Amniotic stem cell (primary cell): ENCODE data around the gene TSPAN15.
"Not testable (repeated sequence)": the region's sequence is repeated elsewhere in the genome, so short reads cannot be mapped to it uniquely, and the experiment has no call there.

ENCODE experiments used
- DNase-seq: peaks from one replicate; lab custom pipeline; 2025; lab: John Stamatoyannopoulos, UW

The TSPAN15 gene

GRCh38 chr10:69503001-69503895, 52.0 kb downstream of the TSPAN15 start:
- DNase-seq: no peak

DNA sequence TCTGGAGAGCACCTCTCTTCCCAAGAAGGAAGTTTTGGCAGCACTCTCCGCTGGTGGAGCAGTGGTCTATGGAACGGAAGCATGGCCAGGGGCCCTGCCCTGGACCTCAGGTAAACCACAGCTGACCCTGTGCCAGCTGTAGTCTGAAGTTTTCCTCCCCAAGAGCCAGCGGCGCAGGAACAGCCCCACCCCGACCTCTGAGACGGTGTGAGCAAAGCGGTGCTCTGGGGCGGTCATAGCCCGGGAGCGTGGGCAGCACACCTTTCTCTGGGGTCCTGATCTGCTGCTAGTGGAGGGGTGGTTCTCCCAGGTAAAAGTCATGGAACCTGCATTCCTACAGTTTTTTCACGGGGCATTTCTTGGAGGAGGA, 52.6 kb downstream of the TSPAN15 start:
- no peak for DNase-seq

DNA sequence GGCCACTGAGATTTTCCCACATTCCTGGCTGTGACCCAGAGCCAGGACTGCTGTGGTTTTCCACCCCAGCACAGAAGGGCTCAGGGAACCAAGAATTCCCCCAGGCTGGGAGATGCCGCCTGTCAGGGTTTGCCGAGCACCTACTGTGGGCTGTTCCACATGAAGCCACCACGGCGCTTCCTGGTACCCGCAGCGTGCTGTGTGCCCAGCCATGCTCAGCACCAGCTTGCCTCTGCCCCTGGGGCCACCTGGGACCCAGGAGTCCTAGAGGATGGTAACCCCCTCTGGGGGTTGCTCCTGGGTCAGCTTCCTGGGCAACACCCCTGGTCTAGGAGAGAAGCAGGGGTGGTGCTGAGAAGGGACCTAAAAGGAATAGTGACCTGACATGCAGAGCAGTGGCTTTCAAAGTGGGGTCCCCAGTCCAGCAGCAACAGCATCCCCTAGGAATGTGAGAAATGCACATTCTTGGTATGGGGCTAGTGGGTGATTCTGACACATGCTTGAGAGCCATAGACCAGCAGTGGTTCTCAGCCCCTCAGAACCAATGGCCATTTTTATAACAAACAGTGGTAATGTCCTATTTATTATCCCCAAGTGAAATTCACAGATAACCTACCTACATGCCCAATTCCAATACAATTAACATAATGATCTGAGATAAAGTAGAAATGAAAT, 53.4 kb downstream of the TSPAN15 start:
- DNase-seq: no peak

GRCh38 chr10:69505636-69506318, 54.5 kb downstream of the TSPAN15 start:
- no peak for DNase-seq

GRCh38 chr10:69506487-69506833, 55.2 kb downstream of the TSPAN15 start:
- no peak for DNase-seq

DNA sequence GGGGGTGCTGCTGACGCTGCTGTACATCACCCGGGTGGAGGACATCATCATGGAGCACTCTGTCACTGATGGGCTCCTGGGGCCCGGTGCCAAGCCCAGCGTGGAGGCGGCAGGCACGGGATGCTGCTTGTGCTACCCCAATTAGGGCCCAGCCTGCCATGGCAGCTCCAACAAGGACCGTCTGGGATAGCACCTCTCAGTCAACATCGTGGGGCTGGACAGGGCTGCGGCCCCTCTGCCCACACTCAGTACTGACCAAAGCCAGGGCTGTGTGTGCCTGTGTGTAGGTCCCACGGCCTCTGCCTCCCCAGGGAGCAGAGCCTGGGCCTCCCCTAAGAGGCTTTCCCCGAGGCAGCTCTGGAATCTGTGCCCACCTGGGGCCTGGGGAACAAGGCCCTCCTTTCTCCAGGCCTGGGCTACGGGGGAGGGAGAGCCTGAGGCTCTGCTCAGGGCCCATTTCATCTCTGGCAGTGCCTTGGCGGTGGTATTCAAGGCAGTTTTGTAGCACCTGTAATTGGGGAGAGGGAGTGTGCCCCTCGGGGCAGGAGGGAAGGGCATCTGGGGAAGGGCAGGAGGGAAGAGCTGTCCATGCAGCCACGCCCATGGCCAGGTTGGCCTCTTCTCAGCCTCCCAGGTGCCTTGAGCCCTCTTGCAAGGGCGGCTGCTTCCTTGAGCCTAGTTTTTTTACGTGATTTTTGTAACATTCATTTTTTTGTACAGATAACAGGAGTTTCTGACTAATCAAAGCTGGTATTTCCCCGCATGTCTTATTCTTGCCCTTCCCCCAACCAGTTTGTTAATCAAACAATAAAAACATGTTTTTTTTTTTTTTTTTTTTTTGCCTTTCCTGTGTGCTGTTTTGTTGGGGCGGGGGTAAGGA, 55.8 kb downstream of the TSPAN15 start:
- no peak for DNase-seq

DNA sequence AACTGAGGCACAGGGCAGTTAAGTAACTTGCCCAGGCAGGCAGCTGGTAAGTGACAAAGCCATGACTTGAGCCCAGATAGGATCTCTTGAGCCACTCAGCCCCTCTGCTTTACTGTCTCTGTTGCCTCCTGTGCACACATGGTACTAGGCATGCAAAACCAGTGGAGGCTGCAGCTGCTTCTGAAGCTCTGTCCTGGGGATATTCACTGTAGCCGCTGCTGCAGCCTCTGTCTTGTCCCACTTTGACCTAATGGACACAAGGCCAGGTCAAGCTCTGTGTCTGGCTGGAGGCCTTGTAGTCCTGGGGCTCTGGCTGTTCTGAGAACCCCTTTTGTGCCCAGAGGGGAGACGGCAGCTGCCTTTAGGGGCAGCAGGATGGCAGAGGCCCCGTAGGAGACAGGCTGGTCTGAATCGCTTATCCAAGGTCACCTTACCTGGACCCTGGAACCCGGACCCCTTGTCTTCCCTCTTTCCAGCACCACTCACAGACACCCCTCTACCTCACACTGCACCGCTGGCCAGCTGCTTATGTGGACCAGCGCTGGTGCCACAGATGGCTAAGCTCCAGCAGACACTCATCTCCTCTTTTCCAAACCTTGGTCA, 57.6 kb downstream of the TSPAN15 start:
- no peak for DNase-seq

DNA sequence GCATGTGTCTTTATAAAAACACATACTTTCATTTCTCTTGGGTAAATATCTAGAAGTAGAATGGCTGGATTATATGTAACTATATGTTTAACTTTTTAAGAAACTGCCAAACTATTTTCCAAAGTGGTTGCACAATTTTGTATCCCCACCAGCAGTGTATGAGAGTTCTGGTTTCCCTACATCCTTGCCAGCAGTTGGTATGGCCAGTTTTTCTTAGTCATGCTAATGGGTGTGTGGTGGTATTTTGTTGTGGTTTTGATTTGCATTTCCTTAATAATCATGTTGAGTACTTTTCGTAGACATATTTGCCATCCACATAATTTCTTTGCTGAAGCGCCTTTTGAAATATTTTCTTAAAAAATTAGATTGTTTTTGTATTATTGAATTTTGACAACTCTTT, 61.6 kb downstream of the TSPAN15 start:
- no peak for DNase-seq

DNA sequence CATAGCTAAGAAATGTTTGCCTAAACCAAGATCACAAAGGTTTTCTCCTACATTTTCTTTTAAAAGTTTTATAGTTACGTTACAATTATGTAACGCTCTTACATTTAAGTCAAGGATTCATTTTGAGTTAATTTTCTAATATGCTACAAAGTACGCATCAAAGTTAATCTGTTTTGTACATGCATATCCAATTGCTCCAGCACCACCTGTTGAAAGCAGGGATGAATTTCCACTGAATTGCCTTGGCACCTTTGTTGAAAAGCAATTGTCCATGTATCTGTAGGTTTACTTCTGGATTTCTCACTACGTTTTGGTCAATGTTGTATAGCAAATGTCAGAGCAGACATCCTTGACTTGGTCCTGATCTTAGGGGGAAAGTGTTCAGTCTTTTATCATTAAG, 62.4 kb downstream of the TSPAN15 start:
- DNase-seq: no peak

- DNase-seq: peak; percentile 13
Measured at GRCh38 chr10:69515699-69516259, 64.5 kb downstream of the TSPAN15 start.

GRCh38 chr10:69516316-69516715, 65.1 kb downstream of the TSPAN15 start:
- DNase-seq: no peak

GRCh38 chr10:69516796-69517195, 65.5 kb downstream of the TSPAN15 start:
- no peak for DNase-seq

DNA sequence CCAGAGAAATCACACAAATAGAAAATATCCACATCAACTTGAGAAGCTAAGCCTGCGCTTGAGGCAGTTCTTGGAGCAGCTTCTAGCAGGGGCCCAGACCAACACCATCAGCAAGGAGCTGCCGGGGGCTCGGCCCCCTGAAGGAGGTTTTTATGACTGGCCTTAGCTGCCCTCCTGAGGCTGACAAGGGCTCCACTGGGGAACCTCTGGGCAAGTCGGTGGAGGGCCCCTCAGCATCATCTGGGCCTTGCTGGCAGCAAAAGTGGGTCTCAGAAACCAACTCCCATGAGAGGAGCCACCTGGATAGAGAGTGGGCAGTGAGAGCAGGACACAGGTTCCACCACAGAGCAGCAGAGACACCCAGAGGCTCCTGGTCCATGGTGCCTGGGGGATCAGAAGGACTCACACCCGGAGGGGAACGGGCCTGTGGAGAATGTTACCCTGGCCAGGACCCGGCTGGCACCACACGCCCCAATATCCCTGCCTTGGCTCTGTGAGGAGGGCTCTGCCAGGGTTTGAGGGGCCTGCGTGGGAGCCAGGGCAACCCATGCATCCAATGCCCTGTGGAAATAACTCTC, 66.1 kb downstream of the TSPAN15 start:
- DNase-seq: no peak

DNA sequence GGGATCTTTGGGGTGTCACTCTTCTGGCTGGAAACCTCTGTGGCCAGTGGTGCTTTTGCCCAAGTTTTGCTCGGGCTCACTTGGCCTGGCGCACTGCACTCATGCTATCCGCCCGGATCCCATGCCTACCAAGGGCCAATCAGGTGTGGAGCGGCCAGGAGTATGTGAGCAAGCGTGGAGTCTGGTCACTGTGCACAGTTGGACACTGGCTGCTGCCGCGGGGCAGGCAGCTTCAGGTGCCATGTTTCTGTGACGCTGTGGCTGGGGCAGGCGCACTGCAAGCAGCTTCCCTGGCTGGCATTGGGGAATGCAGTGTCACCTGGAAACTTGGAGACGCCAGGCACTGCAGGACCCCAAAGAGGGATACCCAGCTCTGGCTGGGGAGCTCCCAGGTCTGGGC, 76.7 kb downstream of the TSPAN15 start:
- DNase-seq: no peak

- no peak for DNase-seq
Measured at GRCh38 chr10:69533658-69534057, 82.4 kb downstream of the TSPAN15 start.

DNA sequence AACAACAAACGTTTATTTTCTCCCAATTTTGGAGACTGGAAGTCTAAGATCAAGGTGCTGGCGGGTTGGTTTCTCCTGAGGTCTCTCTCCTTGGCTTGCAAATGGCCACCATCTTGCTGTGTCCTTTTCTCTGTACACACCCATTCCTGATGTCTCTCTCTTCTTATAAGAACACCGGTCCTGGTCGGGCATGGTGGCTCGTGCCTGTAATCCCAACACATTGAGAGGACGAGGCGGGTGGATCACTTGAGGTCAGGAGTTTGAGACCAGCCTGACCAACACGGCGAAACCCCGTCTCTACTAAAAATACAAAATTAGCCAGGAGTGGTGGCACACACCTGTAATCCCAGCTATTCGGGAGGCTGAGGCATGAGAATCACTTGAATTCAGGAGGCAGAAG, 85.3 kb downstream of the TSPAN15 start:
- not testable (repeated sequence) for DNase-seq

DNA sequence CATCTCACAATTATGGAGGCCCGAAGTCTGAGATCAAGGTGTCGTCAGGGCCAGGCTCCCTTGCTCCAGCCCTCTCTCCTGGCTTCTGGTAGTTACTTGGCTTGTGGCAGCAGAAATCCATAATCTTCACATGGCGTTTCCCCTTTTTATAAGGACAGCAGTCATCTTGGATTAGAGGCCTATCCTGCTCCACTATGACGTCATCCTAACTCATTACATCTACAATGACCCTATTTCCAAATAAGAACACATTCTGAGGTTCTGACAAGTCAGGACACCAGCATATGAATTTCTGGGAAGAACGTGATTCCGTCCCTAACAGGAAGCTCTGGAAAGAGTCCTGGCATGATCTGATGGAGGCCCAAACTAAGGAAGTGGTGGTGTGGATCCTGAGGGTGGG, 86.2 kb downstream of the TSPAN15 start:
- DNase-seq: no peak

DNA sequence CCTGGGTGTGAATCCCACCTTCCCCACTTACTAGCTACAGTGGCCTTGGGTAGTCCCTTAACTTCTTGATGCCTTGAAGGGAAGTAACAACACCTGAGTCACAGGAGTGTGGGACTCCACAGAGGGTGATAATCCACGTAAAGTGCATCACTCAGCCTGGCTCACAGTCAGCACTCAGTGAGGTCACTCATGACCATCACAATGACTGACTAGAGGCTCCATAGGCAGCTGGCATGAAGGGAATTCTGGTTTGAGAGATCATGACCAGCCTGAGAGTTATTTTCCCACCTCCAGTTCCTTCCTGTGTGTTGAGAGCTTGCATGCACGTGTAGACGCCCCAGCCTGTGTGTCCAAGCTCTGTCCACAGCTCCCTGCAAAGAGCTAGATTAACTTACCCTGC, 87.2 kb downstream of the TSPAN15 start:
- DNase-seq: no peak

DNA sequence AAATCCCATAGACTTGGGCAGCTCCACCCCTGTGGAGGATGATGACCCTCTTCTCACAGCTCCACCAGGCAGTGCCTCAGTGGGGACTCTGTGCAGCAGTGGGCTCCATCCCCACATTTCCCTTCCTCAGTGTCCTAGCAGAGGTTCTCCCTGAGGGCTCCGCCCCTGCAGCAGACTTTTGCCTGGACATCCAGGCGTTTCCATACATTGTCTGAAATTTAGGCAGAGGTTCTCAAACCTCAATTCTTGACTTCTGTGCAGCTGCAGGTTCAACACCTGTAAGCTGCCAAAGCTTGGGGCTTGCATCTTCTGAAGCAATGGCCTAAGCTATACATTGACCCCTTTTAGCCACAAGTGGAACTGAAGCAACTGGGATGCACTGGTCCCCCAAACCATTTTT, 90.2 kb downstream of the TSPAN15 start:
- DNase-seq: no peak

DNA sequence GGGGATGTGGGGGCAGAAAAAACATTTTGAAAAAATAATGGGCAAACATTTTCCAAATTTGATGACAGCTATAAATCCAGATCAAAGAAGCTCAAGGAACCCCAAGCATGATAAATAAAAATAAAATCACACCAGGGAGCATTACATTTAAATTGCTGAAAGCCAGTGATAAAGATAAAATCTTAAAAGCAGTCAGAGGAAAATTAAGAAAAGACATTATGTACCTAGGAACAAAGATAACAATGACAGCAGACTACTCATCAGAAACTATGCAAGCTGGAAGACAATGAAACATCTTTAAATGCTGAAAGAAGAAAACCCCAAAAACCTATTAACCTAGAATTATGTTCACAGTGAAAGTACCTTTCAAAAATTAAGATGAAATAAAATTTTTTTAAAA, 98.7 kb downstream of the TSPAN15 start:
- no peak for DNase-seq

- DNase-seq: no peak
Measured at GRCh38 chr10:69552268-69552667, 101.0 kb downstream of the TSPAN15 start.
